ENCODE data around the gene FAM227B. TPM values are rescaled to one million over a fixed set of nuclear protein-coding genes. Genes with fewer than 3 reads are reported as not detected.
"Not testable (repeated sequence)": the region's sequence is repeated elsewhere in the genome, so short reads cannot be mapped to it uniquely, and the experiment has no call there.

FAM227B gene, protein sequence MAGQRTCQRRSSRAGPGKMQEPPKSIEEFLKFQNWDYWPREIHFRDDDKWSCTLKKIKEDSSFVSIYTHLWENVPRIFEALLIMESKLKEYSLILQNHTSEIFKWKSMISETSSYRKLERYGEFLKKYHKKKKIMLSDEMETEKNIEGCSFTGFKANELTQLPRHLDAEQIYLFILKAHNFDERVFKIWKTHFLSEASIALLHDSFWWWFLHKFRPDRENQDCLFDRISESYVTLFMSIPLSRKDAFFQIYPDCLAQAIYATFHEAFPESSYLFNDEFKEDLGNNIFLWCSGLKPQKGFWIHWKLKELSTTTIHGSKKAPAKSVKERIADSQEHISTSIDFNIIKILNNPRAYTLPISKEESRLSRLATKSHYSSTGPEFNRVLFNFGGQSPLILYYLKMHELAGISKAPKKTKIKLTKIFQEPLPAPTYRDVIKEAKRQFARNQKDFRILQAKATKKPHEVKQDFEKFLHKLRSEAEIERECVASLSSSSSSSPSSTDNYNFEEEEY
- polyA plus RNA-seq (2012; ENCODE audit: low read depth, missing spikeins), result 7.9 TPM

DNA sequence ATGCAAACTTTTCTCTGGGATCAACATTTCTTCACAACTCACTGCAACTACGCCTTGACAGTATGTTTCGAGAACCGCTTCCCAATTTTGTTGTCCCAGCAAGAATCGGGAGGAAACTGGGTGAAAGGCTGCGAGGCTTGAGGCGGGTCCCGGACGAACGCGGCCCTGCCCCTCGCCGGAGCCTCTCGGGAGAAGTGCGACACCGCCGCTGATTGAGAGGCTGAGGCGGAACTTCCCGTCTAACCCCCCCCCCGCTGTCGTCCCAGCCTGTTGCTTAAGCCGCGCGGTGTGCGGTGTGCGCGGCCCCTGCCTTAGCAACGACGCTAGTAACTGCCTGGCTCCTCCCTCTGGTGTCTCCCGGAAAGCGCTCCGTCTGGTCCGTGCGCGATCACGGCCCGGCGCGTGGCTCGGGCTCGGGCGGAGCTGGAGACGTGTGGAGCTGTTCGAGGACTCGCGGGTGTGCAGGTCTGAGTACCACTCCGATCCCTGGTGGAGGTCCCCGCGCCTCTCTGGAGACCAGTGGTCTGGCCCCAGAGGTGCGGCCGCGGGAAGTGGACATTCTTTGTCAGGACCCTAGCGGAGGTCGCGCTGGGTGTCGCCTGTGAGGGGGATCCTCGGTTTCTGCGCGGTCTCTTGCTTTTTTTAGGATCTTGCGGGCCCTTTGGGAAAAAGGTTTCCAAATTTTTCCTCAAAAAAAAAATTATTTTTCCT is at the start of gene FAM227B, which contains the start of gene DTWD1:
Gene FAM227B (minus strand): TSS at position 161 of the 711 bp plus-strand sequence. CDS start 5,647 bp downstream, outside the sequence.
Gene DTWD1 (plus strand): TSS at position 391 of the 711 bp plus-strand sequence. CDS start 4,120 bp downstream, outside the sequence.
- TF ChIP-seq POU2F2 (IDR thresholded peaks at IDR 0.05; ENCODE audit: low read depth, low read length) (peak; percentile 77; the same call in 1 of the 2 replicates), TAF1 (IDR thresholded peaks at IDR 0.05; ENCODE audit: low read depth, low read length) (peak; percentile 79), PAX5 (IDR thresholded peaks at IDR 0.05; ENCODE audit: insufficient read depth, low read length, severe bottlenecking) (peak; percentile 26), POLR2A (IDR thresholded peaks at IDR 0.05; ENCODE audit: low read depth, low read length) (peak; percentile 92), POLR2AphosphoS5 (IDR thresholded peaks at IDR 0.05; ENCODE audit: low read depth, low read length) (peak; percentile 93), SPI1 (IDR thresholded peaks at IDR 0.05; ENCODE audit: low read depth, low read length) (peak; percentile 52)
- DNase-seq (ENCODE audit: insufficient read length, low spot score) (peak; percentile 68), FAIRE-seq (peak; percentile 96)

DNA sequence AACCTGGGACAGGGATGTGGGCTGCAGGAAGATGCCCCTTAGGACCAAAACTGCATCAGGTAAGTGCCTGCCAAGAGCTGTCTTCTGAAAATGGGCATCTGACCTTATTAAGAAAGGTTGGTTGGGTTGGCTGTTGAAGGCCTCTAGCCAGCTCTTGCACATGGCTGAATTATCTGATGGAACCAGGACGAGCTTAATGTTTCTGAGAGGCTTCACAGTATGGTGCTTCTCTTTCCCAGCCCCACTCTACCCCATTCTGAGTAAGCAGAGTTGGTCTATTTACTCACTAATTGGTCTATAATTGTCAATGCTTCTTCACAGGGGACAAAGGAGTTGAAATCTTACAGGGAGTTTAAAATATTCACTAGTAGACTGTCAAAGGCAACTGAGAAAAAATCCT is 48.7 kb upstream of the FAM227B start:
- FAIRE-seq (no peak), DNase-seq (ENCODE audit: insufficient read length, low spot score) (no peak)
- no peak for TF ChIP-seq POLR2A (IDR thresholded peaks at IDR 0.05; ENCODE audit: low read depth, low read length)
- TF ChIP-seq POU2F2 (IDR thresholded peaks at IDR 0.05; ENCODE audit: low read depth, low read length), result no peak

DNA sequence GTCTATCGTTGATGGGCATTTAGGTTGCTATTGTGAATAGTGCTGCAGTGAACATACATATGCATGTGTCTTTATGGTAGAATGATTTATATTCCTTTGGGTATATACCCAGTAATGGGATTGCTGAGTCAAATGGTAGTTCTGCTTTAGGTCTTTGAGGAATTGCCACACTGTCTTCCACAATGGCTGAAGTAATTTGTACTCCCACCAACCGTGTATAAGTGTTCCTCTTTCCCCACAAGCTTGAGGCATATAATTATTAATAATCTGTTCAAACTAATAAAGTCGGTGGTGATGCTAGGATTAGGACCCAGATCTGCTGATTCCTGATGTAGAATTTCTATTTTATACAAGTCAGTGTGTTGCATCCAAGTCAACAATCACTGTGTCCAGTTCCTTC is 45.9 kb upstream of the FAM227B start:
- not testable (repeated sequence) for DNase-seq (ENCODE audit: insufficient read length, low spot score); FAIRE-seq

DNA sequence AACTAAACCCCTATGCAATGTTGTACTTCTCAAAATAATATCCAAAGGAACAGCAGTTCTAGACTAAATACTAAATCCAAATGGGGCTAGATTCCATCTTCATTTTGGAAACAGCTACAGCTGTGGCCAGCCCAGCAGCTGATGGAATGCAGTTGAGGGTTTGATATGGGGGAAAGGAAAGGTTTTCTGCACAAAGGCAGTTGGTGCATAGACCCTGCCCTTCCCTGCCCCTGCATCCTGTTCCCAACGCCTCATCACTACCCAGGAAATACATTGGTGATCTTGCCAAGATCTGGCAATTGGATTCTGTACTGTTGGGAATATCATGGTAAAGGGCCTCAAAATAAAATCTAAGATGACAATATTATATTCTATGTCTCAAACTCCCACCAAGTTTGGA is 44.1 kb upstream of the FAM227B start:
- FAIRE-seq (no peak), DNase-seq (ENCODE audit: insufficient read length, low spot score) (no peak)
- TF ChIP-seq TAF1 (IDR thresholded peaks at IDR 0.05; ENCODE audit: low read depth, low read length), result no peak
- TF ChIP-seq POU2F2 (IDR thresholded peaks at IDR 0.05; ENCODE audit: low read depth, low read length), result no peak
- no peak for TF ChIP-seq SPI1 (IDR thresholded peaks at IDR 0.05; ENCODE audit: low read depth, low read length)
- no peak for TF ChIP-seq POLR2A (IDR thresholded peaks at IDR 0.05; ENCODE audit: low read depth, low read length)
- no peak for TF ChIP-seq POLR2AphosphoS5 (IDR thresholded peaks at IDR 0.05; ENCODE audit: low read depth, low read length)
- no peak for TF ChIP-seq PAX5 (IDR thresholded peaks at IDR 0.05; ENCODE audit: insufficient read depth, low read length, severe bottlenecking)

DNA sequence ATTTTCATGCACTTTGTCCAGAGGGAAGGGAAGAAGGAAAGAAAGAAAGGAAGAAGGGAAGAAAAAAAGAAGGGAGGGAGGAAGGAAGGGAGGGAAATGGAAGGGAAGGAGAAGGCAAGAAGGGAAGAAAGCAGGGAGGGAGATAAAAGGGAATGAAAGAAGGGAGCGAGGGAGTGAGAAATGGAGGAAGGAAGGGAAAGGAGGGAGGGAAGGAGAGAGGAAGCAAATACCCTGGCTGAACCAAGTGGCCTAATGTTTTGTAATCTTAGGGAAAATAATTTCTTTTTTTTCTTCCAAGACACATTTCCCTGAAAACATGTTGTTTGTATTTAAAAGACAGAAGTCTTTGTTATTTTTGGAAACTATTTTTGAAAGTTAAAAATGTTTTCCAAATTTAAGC is 36.1 kb upstream of the FAM227B start:
- FAIRE-seq (no peak), DNase-seq (ENCODE audit: insufficient read length, low spot score) (no peak)
- TF ChIP-seq POU2F2 (IDR thresholded peaks at IDR 0.05; ENCODE audit: low read depth, low read length) (no peak), TAF1 (IDR thresholded peaks at IDR 0.05; ENCODE audit: low read depth, low read length) (no peak), POLR2A (IDR thresholded peaks at IDR 0.05; ENCODE audit: low read depth, low read length) (no peak), PAX5 (IDR thresholded peaks at IDR 0.05; ENCODE audit: insufficient read depth, low read length, severe bottlenecking) (no peak), POLR2AphosphoS5 (IDR thresholded peaks at IDR 0.05; ENCODE audit: low read depth, low read length) (no peak), SPI1 (IDR thresholded peaks at IDR 0.05; ENCODE audit: low read depth, low read length) (no peak)

- TF ChIP-seq POLR2A (IDR thresholded peaks at IDR 0.05; ENCODE audit: low read depth, low read length), result no peak
- TF ChIP-seq PAX5 (IDR thresholded peaks at IDR 0.05; ENCODE audit: insufficient read depth, low read length, severe bottlenecking), result no peak
- TF ChIP-seq TAF1 (IDR thresholded peaks at IDR 0.05; ENCODE audit: low read depth, low read length), result no peak
- TF ChIP-seq POLR2AphosphoS5 (IDR thresholded peaks at IDR 0.05; ENCODE audit: low read depth, low read length), result no peak
- TF ChIP-seq SPI1 (IDR thresholded peaks at IDR 0.05; ENCODE audit: low read depth, low read length), result no peak
- no peak for TF ChIP-seq POU2F2 (IDR thresholded peaks at IDR 0.05; ENCODE audit: low read depth, low read length)
- DNase-seq (ENCODE audit: insufficient read length, low spot score) (no peak), FAIRE-seq (no peak)
These were observed 32.3 kb upstream of the FAM227B start for GRCh38 chr15:49652922-49653321.

- FAIRE-seq (no peak), DNase-seq (ENCODE audit: insufficient read length, low spot score) (no peak)
- TF ChIP-seq SPI1 (IDR thresholded peaks at IDR 0.05; ENCODE audit: low read depth, low read length) (no peak), POU2F2 (IDR thresholded peaks at IDR 0.05; ENCODE audit: low read depth, low read length) (no peak)
These were observed 30.1 kb upstream of the FAM227B start for GRCh38 chr15:49650676-49651075.

DNA sequence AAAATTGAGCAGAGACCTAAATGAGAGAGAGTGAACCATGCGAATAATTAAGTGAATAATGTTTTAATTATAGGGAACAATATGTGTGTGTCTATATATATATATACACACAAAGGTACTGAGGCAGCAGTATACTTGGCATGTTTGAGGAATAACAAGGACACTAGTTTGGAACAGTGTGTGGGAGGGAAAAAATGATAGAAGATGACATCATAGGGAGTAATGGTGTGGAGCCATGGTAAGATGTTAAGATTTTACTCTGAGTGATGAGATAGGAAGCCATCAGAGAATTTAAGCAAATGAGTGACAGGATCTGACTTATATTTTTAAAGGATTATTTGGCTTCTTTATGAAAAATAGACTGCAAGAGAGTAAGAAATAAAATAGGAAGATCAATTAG is 29.4 kb upstream of the FAM227B start:
- DNase-seq (ENCODE audit: insufficient read length, low spot score) (no peak), FAIRE-seq (no peak)
- TF ChIP-seq POLR2A (IDR thresholded peaks at IDR 0.05; ENCODE audit: low read depth, low read length) (no peak), POLR2AphosphoS5 (IDR thresholded peaks at IDR 0.05; ENCODE audit: low read depth, low read length) (no peak), POU2F2 (IDR thresholded peaks at IDR 0.05; ENCODE audit: low read depth, low read length) (no peak), SPI1 (IDR thresholded peaks at IDR 0.05; ENCODE audit: low read depth, low read length) (no peak), PAX5 (IDR thresholded peaks at IDR 0.05; ENCODE audit: insufficient read depth, low read length, severe bottlenecking) (no peak), TAF1 (IDR thresholded peaks at IDR 0.05; ENCODE audit: low read depth, low read length) (no peak)

- TF ChIP-seq POU2F2 (IDR thresholded peaks at IDR 0.05; ENCODE audit: low read depth, low read length) (no peak), POLR2A (IDR thresholded peaks at IDR 0.05; ENCODE audit: low read depth, low read length) (no peak), POLR2AphosphoS5 (IDR thresholded peaks at IDR 0.05; ENCODE audit: low read depth, low read length) (no peak), TAF1 (IDR thresholded peaks at IDR 0.05; ENCODE audit: low read depth, low read length) (no peak), SPI1 (IDR thresholded peaks at IDR 0.05; ENCODE audit: low read depth, low read length) (no peak), PAX5 (IDR thresholded peaks at IDR 0.05; ENCODE audit: insufficient read depth, low read length, severe bottlenecking) (no peak)
- FAIRE-seq (no peak), DNase-seq (ENCODE audit: insufficient read length, low spot score) (no peak)
These were observed 26.3 kb upstream of the FAM227B start for GRCh38 chr15:49646891-49647290.

Data from GM12891 (cell line).